ENCODE data around the gene SKI. TPM values are rescaled to one million over a fixed set of nuclear protein-coding genes. Genes with fewer than 3 reads are reported as not detected.

The SKI gene
- total RNA-seq, 1 experiment from 2014 or later: 89.5 TPM

GRCh38 chr1:2258996-2259395 lies 30.9 kb downstream of the SKI start:
- WGBS (ENCODE audit: extremely low coverage, insufficient read length, low lambda C conversion rate): no CpG with 5 or more reads among the region's 9 CpGs
- Histone ChIP-seq H4K5ac (ENCODE audit: insufficient read length, low read depth, low read length) (no peak overlapping the region), H2BK20ac (ENCODE audit: low read depth, low read length, poor library complexity, severe bottlenecking) (no peak overlapping the region), H2BK120ac (ENCODE audit: low read depth, low read length, poor library complexity, severe bottlenecking) (no peak overlapping the region), H3K23me2 (ENCODE audit: insufficient read length, low read depth, low read length, poor library complexity, severe bottlenecking) (no peaks in the 10 kb centered on the region), H3K18ac (ENCODE audit: insufficient read length, low read depth, low read length) (no peak overlapping the region), H2BK15ac (ENCODE audit: low read depth, low read length) (no peak overlapping the region), H3K4ac (ENCODE audit: low read depth, low read length) (no peak overlapping the region), H3K56ac (ENCODE audit: insufficient read length, low read depth, low read length) (no peak overlapping the region), H3K4me1 (ENCODE audit: insufficient read depth, low read length) (no peaks in the 10 kb centered on the region), H2AK5ac (ENCODE audit: insufficient read length, low read length) (no peak overlapping the region), H4K91ac (ENCODE audit: insufficient read length, low read depth, low read length) (no peak overlapping the region), H3K14ac (ENCODE audit: insufficient read depth, low read length) (no peak overlapping the region), H2BK5ac (ENCODE audit: insufficient read length, low read length) (no peak overlapping the region), H3K27me3 (ENCODE audit: insufficient read depth, low read length) (no peaks in the 10 kb centered on the region), H3K9ac (ENCODE audit: extremely low read depth, insufficient read length, low read length) (no peak overlapping the region), H3K79me2 (ENCODE audit: insufficient read depth, low read length) (peaks cover 70% of the 10 kb centered on the region; the same call in 1 of the 2 replicates), H2AFZ (ENCODE audit: low read length) (no peak overlapping the region), H4K20me1 (ENCODE audit: control insufficient read depth, insufficient read depth, insufficient read length) (peaks cover 3% of the 10 kb centered on the region), H3K27ac (ENCODE audit: insufficient read length, low read depth, low read length) (no peak overlapping the region), H3T11ph (ENCODE audit: low read length) (no peak overlapping the region), H2BK12ac (ENCODE audit: insufficient read length, low read depth, low read length) (no peak overlapping the region), H3K23ac (ENCODE audit: insufficient read length, low read depth, low read length) (no peak overlapping the region), H3K4me2 (ENCODE audit: insufficient read depth, insufficient read length, low read length) (no peak overlapping the region), H3K79me1 (ENCODE audit: insufficient read depth, low read depth, low read length, poor library complexity, severe bottlenecking) (peaks cover 3% of the 10 kb centered on the region), H4K8ac (replicated peaks; ENCODE audit: insufficient read length, low read depth, low read length) (no peak overlapping the region), H3K9me3 (ENCODE audit: control insufficient read depth, low read depth, low read length) (no peaks in the 10 kb centered on the region)
- peaks cover 0 to 7% (median 6%) of the 10 kb centered on the region in 3 experiments; a peak in 6 of 7 replicates for H3K36me3 Mint-ChIP-seq (ENCODE audit: insufficient read depth in 1 of 3, low read depth in 3 of 3)
- H3K27ac Mint-ChIP-seq: no peak overlapping the region
- no peaks in the 10 kb centered on the region; the same call in 1 of the 2 replicates for H3K27me3 Mint-ChIP-seq (ENCODE audit: low read depth)
- no peak overlapping the region for H3K4me3 Mint-ChIP-seq
- no peak for DNase-seq
- peaks cover 25 to 35% of the 10 kb centered on the region in 2 experiments for H3K4me1 Mint-ChIP-seq
- TF ChIP-seq, protein P1, sequence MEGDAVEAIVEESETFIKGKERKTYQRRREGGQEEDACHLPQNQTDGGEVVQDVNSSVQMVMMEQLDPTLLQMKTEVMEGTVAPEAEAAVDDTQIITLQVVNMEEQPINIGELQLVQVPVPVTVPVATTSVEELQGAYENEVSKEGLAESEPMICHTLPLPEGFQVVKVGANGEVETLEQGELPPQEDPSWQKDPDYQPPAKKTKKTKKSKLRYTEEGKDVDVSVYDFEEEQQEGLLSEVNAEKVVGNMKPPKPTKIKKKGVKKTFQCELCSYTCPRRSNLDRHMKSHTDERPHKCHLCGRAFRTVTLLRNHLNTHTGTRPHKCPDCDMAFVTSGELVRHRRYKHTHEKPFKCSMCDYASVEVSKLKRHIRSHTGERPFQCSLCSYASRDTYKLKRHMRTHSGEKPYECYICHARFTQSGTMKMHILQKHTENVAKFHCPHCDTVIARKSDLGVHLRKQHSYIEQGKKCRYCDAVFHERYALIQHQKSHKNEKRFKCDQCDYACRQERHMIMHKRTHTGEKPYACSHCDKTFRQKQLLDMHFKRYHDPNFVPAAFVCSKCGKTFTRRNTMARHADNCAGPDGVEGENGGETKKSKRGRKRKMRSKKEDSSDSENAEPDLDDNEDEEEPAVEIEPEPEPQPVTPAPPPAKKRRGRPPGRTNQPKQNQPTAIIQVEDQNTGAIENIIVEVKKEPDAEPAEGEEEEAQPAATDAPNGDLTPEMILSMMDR (conservative IDR thresholded peaks at IDR 0.05): no peak
- peaks cover 3 to 4% of the 10 kb centered on the region in 2 experiments; a peak in 2 of 5 replicates for H3K9me3 Mint-ChIP-seq
